ENCODE data around the gene RPS27L. TPM values are rescaled to one million over a fixed set of nuclear protein-coding genes. Genes with fewer than 3 reads are reported as not detected.
"Not testable (repeated sequence)": the region's sequence is repeated elsewhere in the genome, so short reads cannot be mapped to it uniquely, and the experiment has no call there.

RPS27L gene
- total RNA-seq, 1 experiment from 2014 or later = 65.6 TPM

GRCh38 chr15:63103416-63103815 is 53.9 kb downstream of the RPS27L start:
- no peak for DNase-seq (ENCODE audit: low spot score)
- CTCF ChIA-PET = no interaction called here
- POLR2A ChIA-PET (ENCODE audit: low non-redundant PET) = no interaction called here
- intact Hi-C loops (cut with micrococcal nuclease; ENCODE audit: unreplicated experiment) = no loop called here
- H3K27ac ChIP-seq (ENCODE audit: low read depth, low read length, poor library complexity, severe bottlenecking) = no peak overlapping the region
- H3K4me1 ChIP-seq (ENCODE audit: insufficient read depth, low read length, poor library complexity, severe bottlenecking) = no peaks in the 10 kb centered on the region
- H3K27me3 ChIP-seq (replicated peaks; ENCODE audit: insufficient read depth, low read depth, low read length, poor library complexity) = no peaks in the 10 kb centered on the region
- no peaks in the 10 kb centered on the region for H3K36me3 ChIP-seq (ENCODE audit: insufficient read depth, low read length, poor library complexity, severe bottlenecking)
- H3K9me3 ChIP-seq (ENCODE audit: low read depth, low read length, poor library complexity, severe bottlenecking) = no peaks in the 10 kb centered on the region
- BruUV-seq (replicated peaks) = no TSS peak
- TF ChIP-seq CTCF (conservative IDR thresholded peaks at IDR 0.05; ENCODE audit: low read depth, low read length) (no peak), EZH2 (IDR thresholded peaks at IDR 0.05; ENCODE audit: borderline replicate concordance, low read depth, low read length, poor library complexity, severe bottlenecking) (no peak)
- H3K4me3 ChIP-seq (ENCODE audit: low read depth, low read length, poor library complexity, severe bottlenecking) = no peak overlapping the region

GRCh38 chr15:63099581-63099980 is 57.7 kb downstream of the RPS27L start:
- H3K27ac ChIP-seq (ENCODE audit: low read depth, low read length, poor library complexity, severe bottlenecking); BruUV-seq (replicated peaks); H3K4me1 ChIP-seq (ENCODE audit: insufficient read depth, low read length, poor library complexity, severe bottlenecking); CTCF ChIA-PET; H3K9me3 ChIP-seq (ENCODE audit: low read depth, low read length, poor library complexity, severe bottlenecking); H3K36me3 ChIP-seq (ENCODE audit: insufficient read depth, low read length, poor library complexity, severe bottlenecking); POLR2A ChIA-PET (ENCODE audit: low non-redundant PET); H3K4me3 ChIP-seq (ENCODE audit: low read depth, low read length, poor library complexity, severe bottlenecking); DNase-seq (ENCODE audit: low spot score); intact Hi-C loops (cut with micrococcal nuclease; ENCODE audit: unreplicated experiment); H3K27me3 ChIP-seq (replicated peaks; ENCODE audit: insufficient read depth, low read depth, low read length, poor library complexity): not testable (repeated sequence)

GRCh38 chr15:63098901-63099300 is 58.4 kb downstream of the RPS27L start:
- CTCF ChIA-PET = not testable (repeated sequence)

More at GRCh38 chr15:63098901-63099300, 58.4 kb downstream of the RPS27L start:
- BruUV-seq (replicated peaks); H3K4me1 ChIP-seq (ENCODE audit: insufficient read depth, low read length, poor library complexity, severe bottlenecking); H3K27me3 ChIP-seq (replicated peaks; ENCODE audit: insufficient read depth, low read depth, low read length, poor library complexity); H3K9me3 ChIP-seq (ENCODE audit: low read depth, low read length, poor library complexity, severe bottlenecking); H3K4me3 ChIP-seq (ENCODE audit: low read depth, low read length, poor library complexity, severe bottlenecking); POLR2A ChIA-PET (ENCODE audit: low non-redundant PET); intact Hi-C loops (cut with micrococcal nuclease; ENCODE audit: unreplicated experiment); H3K36me3 ChIP-seq (ENCODE audit: insufficient read depth, low read length, poor library complexity, severe bottlenecking); DNase-seq (ENCODE audit: low spot score); H3K27ac ChIP-seq (ENCODE audit: low read depth, low read length, poor library complexity, severe bottlenecking): not testable (repeated sequence)

Other genes starting within 250 kb of the RPS27L start
- 31.2 and 34.5 TPM in 2 replicates for gene TPM1, start 114.7 kb downstream of the RPS27L start, total RNA-seq (2021)
- gene LACTB, start 35.6 kb downstream of the RPS27L start, total RNA-seq (2021) = 4.4 and 5.4 TPM in 2 replicates
- gene RAB8B, start 32.1 kb upstream of the RPS27L start, total RNA-seq (2021) = 29.1 and 34.3 TPM in 2 replicates
- gene APH1B, start 120.1 kb upstream of the RPS27L start, total RNA-seq (2021) = 6.2 and 8.1 TPM in 2 replicates
- gene CA12, start 224.4 kb upstream of the RPS27L start, total RNA-seq (2021) = 0.68 and 0.97 TPM in 2 replicates